ENCODE data around the gene C9orf72.

- TF ChIP-seq ZNF513 (CRISPR knock-in tag; conservative IDR thresholded peaks at IDR 0.05) (no peak), GPN1 (CRISPR knock-in tag; IDR thresholded peaks at IDR 0.05; ENCODE audit: borderline replicate concordance) (no peak), CAMTA2 (CRISPR knock-in tag; IDR thresholded peaks at IDR 0.05; ENCODE audit: borderline replicate concordance) (no peak), TCF12 (IDR thresholded peaks at IDR 0.05) (no peak), TCF12 (CRISPR knock-in tag; IDR thresholded peaks at IDR 0.05) (no peak), TFE3 (CRISPR knock-in tag; IDR thresholded peaks at IDR 0.05) (no peak)
Measured at GRCh38 chr9:27518006-27518405, 55.3 kb downstream of the C9orf72 start.

Measured in HepG2 (cell line).